GM19438 (cell line): ENCODE measurements around the gene CHST14.

ENCODE experiments used
- ATAC-seq: cut with Tn5 transposase; IDR thresholded peaks from one replicate; pipeline ENCODE4 v1.9.1; 2021; ENCODE audit warnings: low read depth; ENCODE audit not compliant: unreplicated experiment

Gene CHST14

DNA sequence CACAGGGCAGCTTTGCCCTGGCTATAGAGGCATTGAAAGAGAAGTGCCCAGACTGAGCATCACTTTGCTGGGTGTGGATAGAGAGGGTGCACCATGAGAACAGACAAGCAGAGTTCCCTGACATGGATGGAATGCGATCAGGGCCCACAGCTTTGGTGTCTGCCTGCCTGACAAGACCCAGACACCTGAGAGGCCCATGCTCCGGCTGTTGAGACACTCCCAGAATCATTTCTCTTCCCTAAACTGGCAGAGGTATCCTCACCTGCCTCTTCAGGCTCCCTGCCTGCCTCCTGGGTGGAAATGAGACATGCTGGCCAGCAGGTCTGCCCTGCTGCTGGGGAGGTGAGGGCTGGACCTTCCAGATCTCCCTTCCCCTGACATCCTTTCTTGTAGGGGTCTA lies 10.4 kb upstream of the CHST14 start:
- ATAC-seq: no peak

DNA sequence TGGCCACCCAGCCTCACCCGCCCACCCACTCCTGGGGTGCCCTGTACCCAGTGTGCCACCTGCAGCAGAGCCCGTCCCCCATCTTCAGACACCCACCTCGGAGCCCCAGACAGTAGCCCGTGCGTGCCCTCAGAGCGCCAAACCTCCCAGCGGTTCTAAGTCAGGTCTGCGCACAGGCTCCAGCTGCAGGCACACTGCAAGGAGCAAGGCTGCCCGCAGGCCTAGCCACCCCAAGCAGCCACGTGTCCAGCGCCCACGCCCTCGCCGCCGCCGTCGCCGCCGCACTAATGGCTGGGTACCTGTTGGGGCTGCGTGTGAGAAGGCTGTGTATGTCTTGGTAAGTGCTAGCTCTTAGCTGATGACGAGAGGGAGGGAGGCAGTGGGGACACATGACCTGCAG lies 8.8 kb upstream of the CHST14 start:
- ATAC-seq: no peak

DNA sequence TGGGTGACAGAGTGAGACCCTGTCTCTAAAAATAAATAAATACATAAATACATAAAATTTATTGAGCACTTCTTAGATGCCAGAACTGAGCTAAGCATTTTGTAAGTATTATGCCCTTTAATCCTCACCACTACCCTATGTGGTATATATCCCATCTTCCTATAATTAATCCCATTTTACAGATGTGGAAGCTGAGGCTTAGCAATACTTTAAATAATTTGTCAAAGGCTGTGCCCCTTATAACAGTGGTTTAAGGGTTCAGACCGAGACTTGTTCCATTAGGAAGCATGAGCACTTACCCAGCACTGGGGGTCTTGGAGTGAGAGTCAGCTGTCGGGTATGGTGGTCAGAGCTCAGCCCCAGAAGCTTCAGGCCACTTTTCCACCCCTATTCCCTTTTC lies 7.5 kb upstream of the CHST14 start:
- no peak for ATAC-seq

DNA sequence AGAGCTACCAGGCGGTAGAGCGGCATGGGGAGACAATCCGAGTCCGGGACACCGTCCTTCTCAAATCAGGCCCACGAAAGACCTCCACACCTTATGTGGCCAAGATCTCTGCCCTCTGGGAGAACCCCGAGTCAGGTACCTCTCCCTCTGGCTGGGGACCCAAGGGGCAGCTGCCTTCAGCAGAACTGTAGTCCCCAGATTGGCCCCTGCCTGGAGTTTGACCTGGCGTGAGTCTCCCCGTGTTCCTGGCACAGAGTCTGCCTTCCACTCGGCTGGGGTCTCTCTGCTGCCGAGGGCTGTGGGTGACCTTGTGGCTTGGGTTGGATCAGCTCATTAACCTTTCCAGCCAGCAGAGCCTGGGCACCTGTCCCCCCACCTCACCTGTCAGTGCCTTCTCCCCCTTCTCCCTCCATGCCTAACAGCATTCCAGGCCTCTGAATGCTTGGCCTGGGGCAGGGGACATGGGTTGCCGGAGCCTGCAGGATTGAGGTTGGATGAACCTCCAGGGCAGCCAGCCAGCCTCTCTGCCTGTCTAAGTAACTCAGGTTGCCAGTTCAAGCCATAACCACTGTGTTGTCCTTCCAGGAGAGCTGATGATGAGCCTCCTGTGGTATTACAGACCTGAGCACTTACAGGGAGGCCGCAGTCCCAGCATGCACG lies 6.8 kb upstream of the CHST14 start:
- ATAC-seq: no peak

DNA sequence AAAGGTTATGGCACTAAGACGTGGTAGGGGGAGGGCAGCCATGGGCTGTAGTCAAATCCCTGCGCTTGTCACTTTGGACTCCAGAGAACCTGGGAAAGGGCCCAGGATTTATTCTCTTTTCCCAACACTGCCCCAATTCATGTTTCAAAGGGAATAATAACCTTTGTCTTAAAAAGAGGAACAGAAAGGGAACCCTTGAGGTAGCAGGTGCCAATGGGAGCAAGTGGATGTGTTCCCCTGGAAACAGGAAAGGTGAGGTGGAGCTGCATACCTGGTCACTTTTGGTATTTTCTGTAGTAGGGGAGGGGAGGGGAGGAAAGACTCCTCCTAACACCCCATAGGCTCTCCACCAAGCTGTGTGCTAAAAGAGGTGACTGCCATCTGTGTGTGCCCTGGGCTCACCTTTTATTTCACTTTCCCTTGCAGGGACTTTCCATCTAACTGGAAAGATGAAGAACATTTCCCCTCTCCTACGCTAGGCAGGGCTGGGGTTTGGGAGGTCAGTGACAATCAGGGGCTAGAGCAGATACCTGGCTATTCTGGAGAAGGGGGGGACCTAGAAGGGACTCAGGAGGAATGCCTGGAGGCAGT lies 6.1 kb upstream of the CHST14 start:
- no peak for ATAC-seq

DNA sequence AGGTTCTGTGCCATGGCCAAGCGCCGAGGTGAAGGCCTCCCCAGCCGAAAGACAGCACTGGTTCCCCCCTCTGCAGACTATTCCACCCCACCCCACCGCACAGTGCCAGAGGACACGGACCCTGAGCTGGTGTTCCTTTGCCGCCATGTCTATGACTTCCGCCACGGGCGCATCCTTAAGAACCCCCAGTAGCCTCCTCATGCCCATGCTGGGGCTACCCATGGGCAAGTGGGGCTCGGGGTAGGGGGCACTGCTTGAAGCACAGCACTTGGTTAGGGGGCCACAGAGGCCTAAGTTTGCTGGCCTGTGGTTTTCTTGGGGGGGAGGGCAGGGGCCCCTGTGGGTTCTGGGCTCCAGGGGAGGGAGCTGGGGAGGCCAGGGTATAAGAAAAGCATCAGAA lies 4.8 kb upstream of the CHST14 start:
- no peak for ATAC-seq

DNA sequence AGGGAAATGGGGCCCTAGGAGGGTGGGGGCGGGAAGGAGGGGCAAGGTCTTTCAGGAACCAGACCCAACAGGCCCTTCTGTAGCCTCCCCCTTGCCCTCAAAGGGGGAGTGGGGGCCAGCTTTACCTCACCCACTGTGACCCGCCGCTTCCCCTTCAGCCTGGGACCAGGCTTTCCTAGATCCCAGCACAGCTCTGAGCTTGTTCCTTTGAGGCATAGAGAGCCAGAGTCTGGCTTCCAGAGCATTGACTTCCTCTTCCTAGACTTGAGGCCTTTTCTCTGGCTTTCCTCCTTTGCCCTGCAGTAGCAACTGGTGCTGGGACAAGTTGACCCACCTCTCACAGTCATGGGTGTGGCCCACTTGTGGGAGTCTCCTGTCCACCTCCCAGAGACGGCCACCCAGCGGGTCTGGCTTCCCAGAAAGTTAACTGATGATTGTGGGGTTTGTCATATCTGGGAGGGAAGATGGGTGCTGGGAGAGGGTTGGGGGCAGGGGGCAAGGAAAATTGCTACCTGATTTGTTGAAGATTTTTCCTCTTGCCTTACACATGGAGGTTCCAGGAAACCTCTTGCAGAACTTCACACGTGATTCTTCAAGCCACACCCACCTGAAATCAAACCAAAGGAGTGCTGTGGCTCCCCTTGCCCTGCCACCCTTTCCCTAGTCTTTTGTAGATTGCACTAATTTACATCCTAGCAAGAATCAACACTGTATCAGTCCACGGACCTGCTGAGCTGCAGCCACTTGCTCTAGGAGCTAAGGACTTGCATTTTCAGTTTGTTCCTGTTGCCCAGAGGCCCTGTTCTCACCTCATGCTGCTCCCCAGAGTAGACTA lies 4.1 kb upstream of the CHST14 start:
- no peak for ATAC-seq

DNA sequence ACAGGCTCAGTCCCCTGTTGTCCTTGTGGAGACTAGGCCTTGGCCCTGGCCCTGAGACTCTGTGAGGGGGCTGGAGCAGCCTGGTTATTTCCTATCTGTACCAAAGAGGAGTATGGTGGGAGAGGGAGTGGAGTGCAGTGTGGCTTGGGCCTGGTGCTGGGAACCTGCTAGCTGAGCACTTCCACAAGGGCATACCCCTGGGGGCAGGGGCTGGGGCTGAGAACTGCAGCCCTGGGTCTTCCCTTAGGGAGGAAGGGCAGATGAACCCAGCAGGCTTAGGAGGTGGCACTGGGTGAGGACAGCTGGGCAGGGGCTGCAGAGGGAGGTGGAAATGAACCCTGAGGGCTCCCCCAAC lies 3.5 kb upstream of the CHST14 start:
- no peak for ATAC-seq

DNA sequence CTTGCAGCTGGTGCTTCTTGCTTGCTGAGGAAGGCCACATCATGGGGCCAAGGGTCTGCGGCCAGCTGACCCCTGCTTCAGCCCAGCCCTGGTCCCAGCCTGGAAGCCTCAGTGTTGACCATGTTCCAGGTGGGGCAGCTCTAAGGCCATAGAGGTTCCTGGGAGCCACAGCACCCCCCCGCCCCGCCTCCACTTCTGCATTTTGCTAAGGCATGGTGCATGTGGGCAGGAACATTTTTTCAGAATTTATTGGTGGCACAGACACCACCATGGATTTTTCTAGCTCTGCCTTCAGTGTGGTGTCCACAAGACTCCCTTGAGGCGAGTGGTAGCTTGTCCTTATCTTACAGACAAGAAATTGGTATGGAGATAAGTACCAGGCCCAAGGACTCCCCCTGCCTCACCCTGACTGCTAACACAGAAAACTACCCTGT lies 1.9 kb upstream of the CHST14 start:
- ATAC-seq: no peak

DNA sequence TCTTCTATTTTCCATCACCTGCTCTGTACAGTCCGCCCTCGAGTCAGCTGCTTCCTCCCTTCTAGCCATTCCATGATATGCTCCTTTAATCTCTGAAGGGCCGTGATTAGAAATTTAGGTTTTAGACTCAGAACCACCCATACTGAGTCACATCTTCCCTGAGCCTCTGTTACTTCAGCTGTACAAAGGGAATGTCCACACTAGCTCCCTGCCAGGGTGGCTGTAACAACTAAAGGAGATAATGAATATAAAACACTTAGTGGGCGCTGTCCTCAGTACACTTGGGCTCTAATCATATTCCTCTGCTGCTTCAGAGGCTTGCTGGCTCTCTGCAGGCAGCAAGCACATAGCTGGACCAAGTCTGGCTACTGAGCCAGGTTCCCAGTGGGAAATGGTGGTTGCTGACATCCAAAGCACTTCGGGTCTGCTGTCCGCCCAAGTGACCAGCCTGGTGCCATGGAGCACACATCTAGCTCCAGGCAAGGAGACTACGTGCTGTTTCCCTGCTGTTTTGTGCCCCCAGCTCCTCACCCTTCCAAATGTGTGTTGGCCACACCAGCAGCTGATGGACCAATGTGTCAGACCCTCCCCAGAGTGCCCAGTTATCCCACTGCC lies 901 bp upstream of the CHST14 start:
- no peak for ATAC-seq

DNA sequence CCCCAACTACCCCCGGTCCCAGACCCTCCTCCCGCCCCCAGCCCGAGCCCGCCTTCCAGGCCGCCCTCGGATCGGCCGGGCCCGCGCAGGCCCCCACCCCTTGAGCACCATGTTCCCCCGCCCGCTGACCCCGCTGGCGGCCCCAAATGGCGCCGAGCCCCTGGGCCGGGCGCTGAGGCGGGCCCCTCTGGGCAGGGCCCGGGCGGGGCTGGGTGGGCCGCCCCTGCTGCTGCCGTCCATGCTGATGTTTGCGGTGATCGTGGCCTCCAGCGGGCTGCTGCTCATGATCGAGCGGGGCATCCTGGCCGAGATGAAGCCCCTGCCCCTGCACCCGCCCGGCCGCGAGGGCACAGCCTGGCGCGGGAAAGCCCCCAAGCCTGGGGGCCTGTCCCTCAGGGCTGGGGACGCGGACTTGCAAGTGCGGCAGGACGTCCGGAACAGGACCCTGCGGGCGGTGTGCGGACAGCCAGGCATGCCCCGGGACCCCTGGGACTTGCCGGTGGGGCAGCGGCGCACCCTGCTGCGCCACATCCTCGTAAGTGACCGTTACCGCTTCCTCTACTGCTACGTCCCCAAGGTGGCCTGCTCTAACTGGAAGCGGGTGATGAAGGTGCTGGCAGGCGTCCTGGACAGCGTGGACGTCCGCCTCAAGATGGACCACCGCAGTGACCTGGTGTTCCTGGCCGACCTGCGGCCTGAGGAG lies 472 bp downstream of the CHST14 start:
- peak; percentile 47 for ATAC-seq

DNA sequence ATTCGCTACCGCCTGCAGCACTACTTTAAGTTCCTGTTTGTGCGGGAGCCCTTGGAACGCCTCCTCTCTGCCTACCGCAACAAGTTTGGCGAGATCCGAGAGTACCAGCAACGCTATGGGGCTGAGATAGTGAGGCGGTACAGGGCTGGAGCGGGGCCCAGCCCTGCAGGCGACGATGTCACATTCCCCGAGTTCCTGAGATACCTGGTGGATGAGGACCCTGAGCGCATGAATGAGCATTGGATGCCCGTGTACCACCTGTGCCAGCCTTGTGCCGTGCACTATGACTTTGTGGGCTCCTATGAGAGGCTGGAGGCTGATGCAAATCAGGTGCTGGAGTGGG lies 995 bp downstream of the CHST14 start:
- peak; percentile 24 for ATAC-seq

DNA sequence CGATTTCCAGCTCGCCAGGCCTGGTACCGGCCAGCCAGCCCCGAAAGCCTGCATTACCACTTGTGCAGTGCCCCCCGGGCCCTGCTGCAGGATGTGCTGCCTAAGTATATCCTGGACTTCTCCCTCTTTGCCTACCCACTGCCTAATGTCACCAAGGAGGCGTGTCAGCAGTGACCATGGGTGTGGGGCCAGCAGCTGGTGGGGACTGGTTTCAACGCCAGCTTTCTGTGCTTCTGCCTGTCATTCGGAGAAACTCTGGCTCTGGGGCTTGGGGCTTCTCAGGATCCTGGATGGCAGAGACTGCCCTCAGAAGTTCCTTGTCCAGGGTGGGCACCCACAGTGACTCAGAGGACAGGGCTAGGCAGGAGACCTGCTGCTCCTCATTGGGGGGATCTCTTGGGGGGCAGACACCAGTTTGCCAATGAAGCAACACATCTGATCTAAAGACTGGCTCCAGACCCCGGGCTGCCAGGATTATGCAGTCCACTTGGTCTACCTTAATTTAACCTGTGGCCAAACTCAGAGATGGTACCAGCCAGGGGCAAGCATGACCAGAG lies 1.5 kb downstream of the CHST14 start:
- no peak for ATAC-seq

DNA sequence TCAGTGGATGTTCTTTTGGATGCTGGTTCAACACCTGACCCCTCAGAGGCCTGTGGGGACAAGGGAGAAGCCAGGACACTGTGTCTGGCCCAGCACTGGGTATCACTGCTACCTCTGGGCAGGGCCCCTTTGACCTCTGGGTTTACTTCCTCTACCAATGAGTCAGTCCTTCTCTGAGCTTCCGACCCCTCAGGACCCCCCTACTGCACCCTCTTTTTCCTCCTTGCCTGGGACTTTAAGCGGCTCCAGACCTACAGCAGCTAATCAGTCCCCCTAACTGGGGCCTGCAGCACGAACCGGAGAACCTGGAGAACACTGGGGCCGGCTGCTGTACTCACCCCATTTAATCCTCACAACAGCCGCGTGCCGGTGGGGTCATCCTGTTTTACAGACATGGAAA lies 3.8 kb downstream of the CHST14 start:
- no peak for ATAC-seq

DNA sequence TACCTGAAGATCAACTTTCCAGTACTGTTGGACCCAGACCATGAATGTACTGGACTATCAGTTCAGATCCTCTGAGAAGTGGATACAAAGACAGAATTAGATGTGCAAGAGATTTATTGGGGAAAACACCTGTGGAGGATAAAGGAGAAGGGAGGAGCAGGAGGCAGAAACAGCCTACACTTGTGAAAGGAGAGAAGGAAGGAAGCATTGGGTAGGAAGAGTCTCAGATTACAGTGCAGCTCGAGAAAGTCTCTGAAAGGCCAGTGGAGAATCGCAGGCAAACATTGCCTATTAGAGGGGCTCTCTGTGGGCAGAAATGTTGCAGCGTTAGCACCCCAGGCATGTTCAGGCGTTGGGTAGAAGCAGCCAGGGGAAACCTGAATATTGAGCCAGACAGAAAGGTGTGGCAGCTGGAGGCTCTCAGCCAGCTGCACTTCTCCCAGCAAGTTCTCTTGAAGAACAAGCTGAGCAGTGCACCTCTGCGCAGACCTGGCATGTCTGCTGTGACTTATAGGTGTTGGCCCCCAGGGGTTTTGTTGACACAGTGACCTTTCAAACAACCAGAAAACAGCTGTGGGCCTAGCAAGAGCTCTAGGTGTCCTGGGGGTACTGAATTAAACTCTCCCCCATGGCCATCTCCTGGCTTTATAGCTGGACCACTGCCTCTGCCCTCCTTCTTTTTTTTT lies 7.0 kb downstream of the CHST14 start:
- no peak for ATAC-seq

DNA sequence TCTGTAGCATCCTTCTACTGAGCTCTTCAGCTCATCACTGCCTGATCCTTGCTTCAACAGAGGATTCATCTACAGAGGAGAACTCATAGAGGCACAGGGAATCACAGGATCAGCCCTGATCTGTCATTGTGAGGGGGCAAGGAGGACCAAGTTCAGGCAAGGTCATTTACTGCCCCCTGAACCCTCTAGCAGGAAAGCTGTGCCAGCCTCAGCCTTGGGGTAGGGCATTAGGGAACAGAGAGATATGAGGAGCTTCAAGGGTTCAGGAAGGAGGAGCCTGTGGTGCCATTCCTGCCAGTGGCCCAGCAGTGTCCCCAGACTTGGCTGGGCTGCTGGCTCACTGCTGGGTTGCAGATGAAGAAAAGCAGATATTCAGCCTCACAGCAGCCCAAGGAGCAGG lies 8.2 kb downstream of the CHST14 start:
- no peak for ATAC-seq

DNA sequence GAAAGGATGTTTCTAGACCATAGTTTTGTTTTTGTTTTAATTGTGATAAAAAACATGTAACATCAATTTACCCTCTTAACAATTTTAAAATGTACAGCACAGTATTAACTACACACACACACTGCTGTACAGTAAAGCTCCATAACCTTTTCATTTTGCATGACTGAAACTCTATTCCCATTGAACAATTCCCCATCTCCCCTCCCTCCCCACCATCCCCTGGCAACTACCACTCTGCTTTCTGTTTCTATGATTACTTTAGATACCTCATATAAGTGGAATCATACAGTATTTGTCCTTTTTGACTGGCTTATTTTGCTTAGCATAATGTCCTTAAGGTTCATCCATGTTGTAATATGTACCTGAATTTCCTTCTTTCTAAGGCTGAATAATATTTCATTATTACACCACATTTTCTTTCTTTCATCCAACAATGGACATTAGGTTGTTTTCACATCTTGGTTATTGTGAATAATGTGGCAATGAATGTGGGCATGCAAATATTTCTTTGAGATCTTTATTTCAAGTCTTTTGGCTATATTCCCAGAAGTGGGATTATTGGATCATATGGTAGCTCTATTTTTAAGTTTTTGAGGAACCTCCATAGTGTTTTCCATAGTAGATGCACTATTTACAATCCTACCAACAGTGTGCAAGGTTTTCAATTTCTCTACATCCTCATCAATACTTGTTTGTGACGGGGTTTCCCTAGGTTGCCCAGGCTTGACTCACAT lies 10.7 kb downstream of the CHST14 start:
- ATAC-seq: no peak

DNA sequence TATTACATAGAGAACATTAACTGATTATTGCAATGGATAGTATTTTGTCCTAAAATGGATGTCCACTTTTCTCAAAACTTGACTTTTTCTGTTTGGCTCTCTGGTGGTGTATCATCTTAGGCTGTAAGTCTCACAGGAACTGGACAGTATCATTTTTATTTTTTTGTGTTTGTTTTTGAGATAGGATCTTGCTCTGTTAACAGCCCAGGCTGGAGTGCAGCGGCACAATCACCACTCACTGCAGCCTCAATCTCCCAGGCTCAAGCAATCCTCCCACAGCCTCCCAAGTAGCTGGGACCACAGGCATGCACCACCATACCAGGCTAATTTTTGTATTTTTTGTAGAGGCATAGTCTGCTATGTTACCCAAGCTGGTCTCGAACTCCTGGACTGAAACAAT lies 13.1 kb downstream of the CHST14 start:
- ATAC-seq: no peak

DNA sequence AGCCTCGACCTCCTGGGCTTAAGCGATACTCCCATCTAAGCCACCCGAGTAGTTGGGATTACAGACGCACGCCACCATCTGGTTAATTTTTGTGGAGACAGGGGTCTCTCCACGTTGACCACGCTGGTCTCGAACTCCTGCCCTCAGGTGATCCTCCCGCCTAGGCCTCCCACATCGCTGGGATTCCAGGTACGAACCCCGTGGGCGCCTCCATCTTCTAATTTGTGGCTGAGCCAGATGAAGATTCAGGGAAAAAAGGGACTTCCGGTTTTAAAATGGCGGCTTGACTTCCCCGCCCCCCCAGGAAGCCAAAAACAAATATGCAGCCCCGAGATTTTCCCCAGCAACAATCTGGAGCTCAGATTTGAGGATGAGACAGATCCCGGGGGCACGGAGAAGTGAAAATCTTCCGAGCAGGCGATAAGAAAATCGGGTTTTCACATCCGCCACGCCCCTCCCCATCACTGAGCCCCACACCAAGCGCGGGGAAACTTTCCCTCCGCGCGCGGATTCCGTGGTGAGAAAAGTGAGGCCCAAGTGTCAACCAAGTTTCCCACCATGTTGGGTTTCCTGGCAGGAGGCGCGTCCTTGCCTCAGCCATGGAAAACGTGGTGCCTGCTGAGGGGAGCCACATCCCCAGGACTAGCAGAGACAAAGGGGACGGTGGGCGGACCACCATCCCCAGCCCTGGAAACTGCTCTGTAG lies 15.4 kb downstream of the CHST14 start:
- ATAC-seq: no peak
